Neuronal stem cell (in vitro differentiated cells): ENCODE results near the gene PLCH2.

Source experiments
- DNase-seq: peaks from one replicate; pipeline ENCODE4 v3.0.0-alpha.2; 2013; ENCODE audit warnings: low spot score
- H2AFZ ChIP-seq: one replicate; pipeline ENCODE4 v1.6.1; 2013; ENCODE audit warnings: mild to moderate bottlenecking, low read length, inconsistent platforms
- H2AK5ac ChIP-seq: 2 replicates; pipeline ENCODE4 v1.6.1; 2013; ENCODE audit warnings: low read depth, mild to moderate bottlenecking, inconsistent platforms, low read length, moderate library complexity, mixed read lengths
- H2BK120ac ChIP-seq: 2 replicates; pipeline ENCODE4 v1.6.1; 2013; ENCODE audit warnings: low read depth, mild to moderate bottlenecking, inconsistent platforms, low read length, moderate library complexity, mixed read lengths
- H2BK12ac ChIP-seq: one replicate; pipeline ENCODE4 v1.6.1; 2013; ENCODE audit warnings: low read length, inconsistent platforms
- H2BK15ac ChIP-seq: 2 replicates; pipeline ENCODE4 v1.6.1; 2013; ENCODE audit warnings: mild to moderate bottlenecking, low read length, inconsistent platforms, mixed read lengths
- H2BK5ac ChIP-seq: one replicate; pipeline ENCODE4 v1.6.1; 2013; ENCODE audit warnings: inconsistent platforms, mild to moderate bottlenecking, low read length, moderate library complexity
- H3K14ac ChIP-seq: one replicate; pipeline ENCODE4 v1.6.1; 2013; ENCODE audit warnings: low read length, inconsistent platforms
- H3K18ac ChIP-seq: 2 replicates; pipeline ENCODE4 v1.6.1; 2013; ENCODE audit warnings: low read length, inconsistent platforms
- H3K23ac ChIP-seq: 2 replicates; pipeline ENCODE4 v1.6.1; 2013; ENCODE audit warnings: low read depth, mild to moderate bottlenecking, mixed read lengths, low read length, inconsistent platforms; ENCODE audit not compliant: poor library complexity
- H3K27ac ChIP-seq: replicated peaks from 3 replicates; pipeline ENCODE4 v1.5.1; 2013; ENCODE audit warnings: low read length, inconsistent platforms
- H3K27me3 ChIP-seq, 3 experiments: 2 replicates each; pipeline ENCODE4 v1.6.1; 2013; ENCODE audit warnings: low read length in 3 of 3, mild to moderate bottlenecking in 2 of 3, inconsistent platforms in 1 of 3, low read depth in 1 of 3, mixed read lengths in 1 of 3, moderate library complexity in 1 of 3; ENCODE audit not compliant: control insufficient read depth in 3 of 3, insufficient read depth in 3 of 3
- H3K36me3 ChIP-seq, 2 donors: replicated peaks in 1 of 2; 2 replicates each; pipeline ENCODE4 v1.6.1; 2013; ENCODE audit warnings: low read length in 2 of 2; ENCODE audit not compliant: control insufficient read depth in 2 of 2, insufficient read depth in 2 of 2
- H3K4ac ChIP-seq: 2 replicates; pipeline ENCODE4 v1.6.1; 2013; ENCODE audit warnings: inconsistent platforms, mild to moderate bottlenecking, low read length, moderate library complexity
- H3K4me1 ChIP-seq, 2 donors: 1 replicate in 1 of 2; 2 replicates in 1 of 2; pipeline ENCODE4 v1.6.1; 2013; ENCODE audit warnings: low read length in 2 of 2, low read depth in 1 of 2; ENCODE audit not compliant: control insufficient read depth in 2 of 2, insufficient read depth in 1 of 2
- H3K4me2 ChIP-seq: one replicate; pipeline ENCODE4 v1.6.1; 2013; ENCODE audit warnings: mild to moderate bottlenecking, low read length, inconsistent platforms; ENCODE audit not compliant: insufficient read depth, poor library complexity, severe bottlenecking
- H3K4me3 ChIP-seq, 2 donors: 2 replicates each; pipeline ENCODE4 v1.5.1; 2013; ENCODE audit warnings: low read length in 2 of 2, mild to moderate bottlenecking in 2 of 2, inconsistent platforms in 1 of 2, moderate library complexity in 1 of 2
- H3K79me1 ChIP-seq: one replicate; pipeline ENCODE4 v1.6.1; 2013; ENCODE audit warnings: low read depth, mild to moderate bottlenecking, inconsistent platforms, low read length, moderate library complexity
- H3K9ac ChIP-seq: one replicate; pipeline ENCODE4 v1.6.1; 2013; ENCODE audit warnings: mild to moderate bottlenecking, low read depth, low read length, inconsistent platforms; ENCODE audit not compliant: poor library complexity
- H3K9me3 ChIP-seq, 2 donors: replicated peaks in 1 of 2; 2 replicates each; pipeline versions ENCODE3 to v1.6.1; 2013; ENCODE audit warnings: low read length in 2 of 2, mild to moderate bottlenecking in 2 of 2, inconsistent platforms in 1 of 2, low read depth in 1 of 2, mixed read lengths in 1 of 2, moderate library complexity in 1 of 2; ENCODE audit not compliant: control insufficient read depth in 2 of 2, insufficient read depth in 1 of 2
- H4K8ac ChIP-seq: one replicate; pipeline ENCODE4 v1.6.1; 2013; ENCODE audit warnings: low read depth, mild to moderate bottlenecking, inconsistent platforms, low read length, moderate library complexity
- H4K91ac ChIP-seq: one replicate; pipeline ENCODE4 v1.6.1; 2013; ENCODE audit warnings: low read length, low read depth, mild to moderate bottlenecking, inconsistent platforms; ENCODE audit not compliant: poor library complexity
- WGBS, 2 donors: extraction: QIAGEN DNeasy Blood & Tissue Kit; methylation state at CpG; one replicate each; pipeline ENCODE4 v1.1.7; 2013; ENCODE audit warnings: missing lambda C conversion rate in 2 of 2, mixed read lengths in 1 of 2; ENCODE audit not compliant: insufficient read length in 2 of 2, insufficient replicate concordance in 1 of 2; ENCODE audit errors: extremely low coverage in 2 of 2; 5-methylcytosine and 5-hydroxymethylcytosine counted together

Gene PLCH2

GRCh38 chr1:2480986-2481364 is 4.9 kb downstream of the PLCH2 start:
- H3K4me2 ChIP-seq: no peak overlapping the region
- WGBS, 2 donors: no CpG with 5 or more reads among the region's 12 CpGs

DNA sequence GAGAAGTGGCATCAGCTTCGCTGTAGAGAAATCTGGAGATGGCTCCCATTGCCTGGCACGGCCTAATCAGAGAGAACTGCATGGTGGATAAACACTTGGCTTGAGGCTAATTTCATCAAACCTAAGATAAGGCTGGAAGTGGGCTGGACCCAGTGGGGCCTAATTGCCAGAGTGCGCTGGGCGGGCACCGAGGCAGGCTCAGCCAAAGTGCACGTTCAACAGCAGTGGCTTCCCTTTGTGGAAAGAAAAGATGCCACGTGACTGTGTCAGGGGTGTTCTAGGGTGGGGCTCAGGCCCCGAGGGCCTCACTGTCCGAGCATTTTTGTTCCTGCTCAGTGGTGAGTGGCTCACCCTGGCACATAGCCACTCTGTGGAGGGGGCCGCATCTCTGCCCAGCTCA is 5.8 kb downstream of the PLCH2 start:
- Histone ChIP-seq H3K4me3 (no peak overlapping the region), H3K9ac (no peak overlapping the region), H3K9me3 (no peaks in the 10 kb centered on the region), H2BK15ac (no peak overlapping the region), H3K18ac (no peak overlapping the region), H3K36me3 (no peaks in the 10 kb centered on the region), H4K91ac (no peak overlapping the region), H2AFZ (no peak overlapping the region), H3K27ac (no peak overlapping the region), H4K8ac (no peak overlapping the region), H2BK120ac (no peak overlapping the region), H3K14ac (no peak overlapping the region), H3K4me2 (no peak overlapping the region), H3K4ac (no peak overlapping the region), H3K23ac (no peak overlapping the region), H3K27me3 (peaks cover 0 to 37% (median 0%) of the 10 kb centered on the region in 3 experiments), H2BK5ac (no peak overlapping the region), H3K4me1 (peaks cover 4 to 12% of the 10 kb centered on the region in 2 donors), H2AK5ac (peak overlapping the region; percentile 43), H2BK12ac (no peak overlapping the region), H3K79me1 (peaks cover 14% of the 10 kb centered on the region)
- no peak for DNase-seq
- WGBS, 2 donors: no CpG with 5 or more reads among the region's 10 CpGs

More at GRCh38 chr1:2480986-2481364, 4.9 kb downstream of the PLCH2 start:
- Histone ChIP-seq H3K79me1 (peaks cover 14% of the 10 kb centered on the region), H3K27ac (no peak overlapping the region), H3K9me3 (no peaks in the 10 kb centered on the region), H2BK15ac (no peak overlapping the region), H3K9ac (peak overlapping the region; percentile 72), H2AFZ (no peak overlapping the region), H2BK12ac (no peak overlapping the region), H3K4ac (peak overlapping the region; percentile 23), H4K91ac (no peak overlapping the region), H2AK5ac (no peak overlapping the region), H3K4me3 (peak overlapping the region in 1 of 2 donors; percentile 0), H3K18ac (peak overlapping the region; percentile 48), H4K8ac (no peak overlapping the region), H3K14ac (peak overlapping the region; percentile 21), H3K4me1 (peaks cover 4 to 21% of the 10 kb centered on the region in 2 donors), H2BK120ac (no peak overlapping the region), H3K36me3 (no peaks in the 10 kb centered on the region), H3K27me3 (peaks cover 0 to 45% (median 0%) of the 10 kb centered on the region in 3 experiments), H2BK5ac (peak overlapping the region; percentile 53), H3K23ac (peak overlapping the region; percentile 97)
- DNase-seq: no peak

DNA sequence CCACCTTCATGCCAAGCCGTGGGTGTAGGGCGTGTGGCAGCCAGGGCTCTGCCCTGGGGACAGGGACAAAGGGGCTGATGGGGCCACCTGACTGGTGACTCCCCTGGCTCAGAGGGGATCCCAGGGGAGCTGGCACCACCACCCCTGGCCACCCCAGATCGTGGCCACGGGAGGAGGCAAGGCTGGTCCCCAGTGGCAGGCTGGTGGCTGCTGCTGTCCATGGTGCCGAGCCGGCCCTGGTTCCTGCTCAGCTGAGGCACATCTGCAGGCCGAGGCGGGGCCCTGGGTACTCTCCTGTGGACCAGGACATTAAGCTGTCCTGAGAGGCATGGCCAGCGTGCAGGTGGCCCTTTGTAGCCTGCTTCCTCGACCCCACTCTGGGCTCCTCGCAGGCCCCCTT is 6.5 kb downstream of the PLCH2 start:
- Histone ChIP-seq H3K18ac (no peak overlapping the region), H3K23ac (peak overlapping the region; percentile 31), H2BK5ac (no peak overlapping the region), H3K36me3 (no peaks in the 10 kb centered on the region), H3K4me1 (peaks cover 4 to 7% of the 10 kb centered on the region in 2 donors), H3K79me1 (peaks cover 11% of the 10 kb centered on the region), H3K9ac (no peak overlapping the region), H3K27ac (no peak overlapping the region), H4K8ac (no peak overlapping the region), H3K9me3 (peaks cover 0 to 2% of the 10 kb centered on the region in 2 donors), H2AFZ (no peak overlapping the region), H2AK5ac (peak overlapping the region; percentile 43), H2BK120ac (no peak overlapping the region), H4K91ac (no peak overlapping the region), H2BK15ac (no peak overlapping the region), H3K27me3 (peaks cover 0 to 36% (median 0%) of the 10 kb centered on the region in 3 experiments), H3K4me2 (no peak overlapping the region), H3K4ac (no peak overlapping the region), H2BK12ac (no peak overlapping the region), H3K4me3 (no peak overlapping the region), H3K14ac (no peak overlapping the region)
- WGBS, 2 donors: no CpG with 5 or more reads among the region's 11 CpGs
- no peak for DNase-seq

DNA sequence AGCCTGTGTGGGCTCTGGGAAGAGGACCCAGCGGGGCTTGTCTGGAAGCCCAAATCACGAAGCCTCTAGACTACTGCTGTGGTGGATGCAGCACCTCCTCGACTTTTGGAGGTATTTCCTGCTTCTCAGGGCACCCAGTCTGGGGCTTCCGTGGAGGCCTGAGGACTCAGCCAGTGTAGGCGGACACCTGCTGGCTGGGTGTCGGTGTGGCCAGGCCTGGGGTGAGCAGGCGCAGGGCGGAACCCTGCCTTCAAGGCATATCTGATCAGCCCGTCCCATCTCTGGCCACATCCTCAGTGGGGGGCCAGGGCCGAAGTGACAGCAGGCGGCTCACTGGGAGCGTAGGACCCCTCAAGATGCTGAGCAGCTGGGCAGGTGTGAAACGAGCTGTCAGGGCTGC is 6.9 kb downstream of the PLCH2 start:
- H4K8ac ChIP-seq: no peak overlapping the region
- DNase-seq: no peak
- no CpG with 5 or more reads among the region's 13 CpGs for WGBS, 2 donors
- H3K18ac ChIP-seq: no peak overlapping the region
- H2AK5ac ChIP-seq: peak overlapping the region; percentile 53
- no peak overlapping the region for H2BK5ac ChIP-seq
- peaks cover 0 to 34% (median 0%) of the 10 kb centered on the region in 3 experiments for H3K27me3 ChIP-seq
- H3K9ac ChIP-seq: no peak overlapping the region
- no peak overlapping the region for H2AFZ ChIP-seq
- no peak overlapping the region for H3K27ac ChIP-seq
- H3K36me3 ChIP-seq: no peaks in the 10 kb centered on the region
- H2BK15ac ChIP-seq: no peak overlapping the region
- H3K4me3 ChIP-seq: no peak overlapping the region
- no peak overlapping the region for H4K91ac ChIP-seq
- peaks cover 9% of the 10 kb centered on the region for H3K79me1 ChIP-seq
- H3K4me1 ChIP-seq: peaks cover 2% of the 10 kb centered on the region in 2 donors
- no peak overlapping the region for H2BK120ac ChIP-seq
- no peak overlapping the region for H3K4ac ChIP-seq
- no peak overlapping the region for H2BK12ac ChIP-seq
- peak overlapping the region; percentile 31 for H3K23ac ChIP-seq
- peaks cover 0 to 2% of the 10 kb centered on the region in 2 donors for H3K9me3 ChIP-seq
- no peak overlapping the region for H3K4me2 ChIP-seq
- no peak overlapping the region for H3K14ac ChIP-seq
